PFSK-1 (cell line): Measurements from ENCODE around the gene C1orf216.

Source experiments
- FOXP2 ChIP-seq: optimal IDR thresholded peaks from 2 replicates; pipeline ENCODE3; 2011; ENCODE audit warnings: borderline replicate concordance, control low read depth, inconsistent platforms; ENCODE audit not compliant: insufficient read depth; ENCODE audit errors: extremely low read length, extremely low read depth
- POLR2AphosphoS5 ChIP-seq: IDR thresholded peaks from 2 replicates; pipeline ENCODE4 v1.6.1; 2012; ENCODE audit warnings: low read depth, mild to moderate bottlenecking, control low read depth, low read length, moderate library complexity
- REST ChIP-seq, 2 experiments: IDR thresholded peaks; 2 replicates each; pipeline versions ENCODE4 v1.6.1 to v1.8.0; 2011 to 2012; ENCODE audit warnings: low read depth in 2 of 2, low read length in 2 of 2, control low read depth in 1 of 2, inconsistent platforms in 1 of 2, mild to moderate bottlenecking in 1 of 2, moderate library complexity in 1 of 2; ENCODE audit not compliant: insufficient read depth in 1 of 2
- SIN3A ChIP-seq: IDR thresholded peaks from 2 replicates; pipeline ENCODE4 v1.6.1; 2012; ENCODE audit warnings: mild to moderate bottlenecking, low read length, moderate library complexity, borderline replicate concordance; ENCODE audit not compliant: insufficient read depth
- TAF1 ChIP-seq: IDR thresholded peaks from 2 replicates; pipeline ENCODE4 v1.6.1; 2012; ENCODE audit warnings: low read length, control low read depth, borderline replicate concordance; ENCODE audit not compliant: insufficient read depth

C1orf216 gene

GRCh38 chr1:35674111-35674510, 44.6 kb downstream of the C1orf216 start:
- TF ChIP-seq TAF1 (no peak), POLR2AphosphoS5 (no peak), REST (IDR thresholded peaks at IDR 0.05; ENCODE audit: insufficient read depth in 1 of 2, low read depth in 2 of 2, low read length in 2 of 2) (no peak), FOXP2 (no peak), SIN3A (no peak)

GRCh38 chr1:35672116-35672515, 46.6 kb downstream of the C1orf216 start:
- TF ChIP-seq REST (IDR thresholded peaks at IDR 0.05; ENCODE audit: insufficient read depth in 1 of 2, low read depth in 2 of 2, low read length in 2 of 2), result no peak

- TF ChIP-seq REST (IDR thresholded peaks at IDR 0.05; ENCODE audit: insufficient read depth in 1 of 2, low read depth in 2 of 2, low read length in 2 of 2) (no peak), TAF1 (no peak), SIN3A (no peak), POLR2AphosphoS5 (no peak), FOXP2 (no peak)
These were observed 50.2 kb downstream of the C1orf216 start for GRCh38 chr1:35668506-35668905.

GRCh38 chr1:35666916-35667315, 51.8 kb downstream of the C1orf216 start:
- TF ChIP-seq SIN3A (no peak), REST (IDR thresholded peaks at IDR 0.05; ENCODE audit: insufficient read depth in 1 of 2, low read depth in 2 of 2, low read length in 2 of 2) (no peak), FOXP2 (no peak), TAF1 (no peak), POLR2AphosphoS5 (no peak)

GRCh38 chr1:35666216-35666615, 52.5 kb downstream of the C1orf216 start:
- TF ChIP-seq POLR2AphosphoS5 (no peak), FOXP2 (no peak), TAF1 (no peak), REST (IDR thresholded peaks at IDR 0.05; ENCODE audit: insufficient read depth in 1 of 2, low read depth in 2 of 2, low read length in 2 of 2) (no peak), SIN3A (no peak)
